ENCODE results near the gene SLC25A13.

The SLC25A13 gene

DNA sequence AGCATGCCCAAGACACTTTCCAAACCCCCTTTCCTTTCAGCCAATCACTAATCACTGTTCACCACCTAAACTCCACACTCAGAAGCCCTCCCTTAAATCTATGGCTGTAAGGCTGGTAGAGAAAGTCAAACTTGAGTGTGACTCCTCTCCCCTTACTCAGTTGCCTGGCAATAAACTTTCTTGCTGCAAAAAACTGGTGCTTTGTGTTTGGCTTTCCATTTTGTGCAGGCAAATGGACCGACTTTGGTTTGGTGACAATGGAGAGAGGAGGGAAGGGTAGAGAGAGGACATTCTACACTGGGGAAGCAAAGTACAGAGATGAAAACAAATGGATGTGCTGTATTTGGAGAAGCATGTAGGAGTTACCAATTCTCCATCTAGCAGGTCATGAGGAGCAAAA lies 84.9 kb downstream of the SLC25A13 start:
- no peak for DNase-seq

DNA sequence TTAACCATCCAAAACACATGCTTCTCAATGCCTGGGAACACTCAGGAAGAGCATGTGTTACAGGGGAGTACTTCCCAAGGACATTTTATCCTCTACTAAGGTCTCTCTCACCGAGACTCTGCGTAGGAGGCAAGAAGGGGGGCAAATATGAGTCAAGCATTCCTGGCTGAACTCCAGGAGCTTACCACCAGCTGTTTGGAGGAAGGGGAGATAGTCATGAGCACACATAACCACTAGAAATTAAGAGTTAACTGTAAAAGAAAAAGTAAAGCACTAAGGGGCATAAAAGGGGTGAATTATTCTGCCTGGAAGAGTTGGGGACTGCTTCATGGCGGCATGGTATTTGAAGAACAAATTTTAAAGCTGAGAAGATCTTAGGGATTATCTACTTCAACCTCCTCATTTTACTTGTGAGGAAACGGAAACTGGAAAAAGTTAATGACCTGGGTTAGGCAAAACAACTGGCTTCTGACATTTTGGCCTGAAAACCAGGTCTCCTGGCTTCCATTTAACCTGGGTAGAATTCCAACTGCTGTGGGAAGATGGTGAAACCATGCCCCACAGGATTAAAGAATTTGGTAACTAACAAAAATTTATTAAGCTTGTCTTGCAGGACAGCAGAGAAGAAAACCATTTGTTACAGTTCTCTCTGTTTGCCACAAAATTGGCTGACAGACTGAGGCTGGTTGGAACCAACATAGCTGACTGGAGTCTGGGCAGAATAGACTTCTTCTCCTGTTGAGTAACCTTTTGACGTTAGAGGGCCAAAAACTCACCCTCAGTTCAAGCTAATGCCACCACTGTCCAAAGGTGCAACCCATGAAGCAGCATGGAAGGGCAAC lies 85.5 kb downstream of the SLC25A13 start:
- peak in 1 of 2 donors; percentile 85 for DNase-seq

DNA sequence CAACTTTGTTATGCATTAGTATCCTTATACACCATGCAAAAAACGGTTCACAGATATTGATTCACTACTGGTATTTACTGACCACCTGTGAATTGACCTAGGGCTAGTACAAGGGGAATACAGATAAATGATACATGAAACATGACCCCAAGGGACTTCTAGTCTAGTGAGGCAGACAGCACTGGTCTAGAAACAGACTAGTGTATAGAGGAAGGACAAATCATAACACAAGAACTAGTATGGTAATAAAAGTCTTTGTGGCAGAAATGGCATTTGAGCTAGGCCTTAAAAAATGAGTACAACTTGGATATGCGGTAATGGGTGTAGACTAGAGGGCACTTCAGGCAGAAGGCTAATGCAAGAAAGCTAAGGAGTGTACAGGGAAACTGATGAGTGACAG lies 86.6 kb downstream of the SLC25A13 start:
- DNase-seq: no peak

DNA sequence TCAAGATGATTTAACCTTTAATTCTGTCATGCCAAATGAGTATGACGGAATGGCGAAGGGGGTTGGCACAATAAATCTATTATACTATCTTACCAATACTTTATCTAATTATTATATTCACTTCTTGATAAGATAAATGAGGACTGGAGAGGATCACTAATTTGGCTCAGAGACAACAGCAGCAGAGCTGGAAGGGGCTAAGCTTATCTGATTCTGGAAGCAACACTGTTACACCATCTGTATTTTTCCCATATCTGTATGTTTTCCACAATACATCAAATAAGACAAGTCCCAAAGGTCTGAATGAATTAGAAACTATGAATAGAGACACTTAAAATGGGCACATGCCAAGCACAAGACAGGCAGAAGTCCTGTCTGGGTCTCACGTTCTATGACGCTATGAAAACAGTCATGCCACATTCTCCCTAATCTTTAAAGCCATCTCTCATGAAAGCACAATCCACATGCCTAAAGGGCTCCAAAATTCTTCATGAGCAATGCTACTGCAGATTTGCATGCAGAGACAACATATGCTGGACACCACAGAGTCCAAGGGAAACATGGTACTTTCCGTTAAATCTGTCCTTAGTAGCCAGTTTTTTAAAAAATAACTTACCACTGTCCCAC lies 88.3 kb downstream of the SLC25A13 start:
- no peak for DNase-seq

DNA sequence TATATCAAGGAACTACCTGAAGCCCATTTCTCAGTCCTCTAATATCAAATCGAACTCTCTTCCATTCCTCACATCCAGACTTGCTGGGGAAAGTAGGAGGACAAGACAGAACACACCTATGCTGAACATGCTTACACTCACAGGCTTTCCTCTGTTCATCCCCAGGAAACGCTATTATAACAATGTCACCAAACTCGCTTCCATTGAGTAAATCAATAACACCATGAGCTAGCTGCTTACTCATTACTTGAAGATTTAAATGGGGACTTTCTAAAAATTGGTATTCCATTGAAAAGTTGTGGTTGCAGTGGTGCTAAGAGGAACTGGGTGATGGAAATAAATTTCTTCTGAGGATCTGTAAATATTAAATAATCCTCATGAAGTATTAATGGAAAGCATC lies 88.8 kb downstream of the SLC25A13 start:
- no peak for DNase-seq

DNA sequence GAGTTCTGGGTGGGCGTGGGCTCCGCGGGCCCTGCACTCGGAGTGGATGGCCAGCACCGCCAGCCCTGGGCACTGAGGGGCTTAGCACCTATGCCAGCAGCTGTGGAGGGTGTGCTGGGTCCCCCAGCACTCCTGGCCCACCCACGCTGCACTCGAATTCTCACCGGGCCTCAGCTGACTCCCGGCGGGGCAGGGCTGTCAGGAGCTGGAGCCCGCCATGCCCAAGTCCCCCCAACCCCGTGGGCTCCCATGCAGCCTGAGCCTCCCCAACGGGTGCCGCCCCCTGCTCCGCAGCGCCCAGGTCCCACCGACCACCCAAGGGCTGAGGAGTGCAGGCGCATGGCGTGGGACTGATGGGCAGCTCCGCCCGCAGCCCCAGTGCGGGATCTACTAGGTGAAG lies 93.1 kb downstream of the SLC25A13 start:
- DNase-seq: no peak

DNA sequence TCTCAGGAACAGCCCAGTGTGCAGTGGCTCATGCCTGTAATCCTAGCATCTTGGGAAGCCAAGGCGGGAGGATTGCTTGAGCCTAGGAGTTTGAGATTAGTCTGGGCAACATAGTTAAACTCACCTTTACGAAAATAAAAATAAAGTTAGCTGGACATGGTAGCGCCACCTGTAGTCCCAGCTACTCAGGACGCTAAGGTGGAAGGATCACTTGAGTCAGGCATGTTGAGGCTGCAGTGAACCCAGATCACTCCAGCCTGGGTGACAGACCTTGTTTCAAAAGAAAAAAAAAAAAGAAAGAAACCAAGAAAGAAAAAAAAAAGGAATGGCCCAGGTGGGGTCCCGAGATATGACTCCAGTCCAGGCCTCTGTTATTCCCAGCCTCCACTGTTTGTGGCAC lies 96.6 kb downstream of the SLC25A13 start:
- DNase-seq: no peak

DNA sequence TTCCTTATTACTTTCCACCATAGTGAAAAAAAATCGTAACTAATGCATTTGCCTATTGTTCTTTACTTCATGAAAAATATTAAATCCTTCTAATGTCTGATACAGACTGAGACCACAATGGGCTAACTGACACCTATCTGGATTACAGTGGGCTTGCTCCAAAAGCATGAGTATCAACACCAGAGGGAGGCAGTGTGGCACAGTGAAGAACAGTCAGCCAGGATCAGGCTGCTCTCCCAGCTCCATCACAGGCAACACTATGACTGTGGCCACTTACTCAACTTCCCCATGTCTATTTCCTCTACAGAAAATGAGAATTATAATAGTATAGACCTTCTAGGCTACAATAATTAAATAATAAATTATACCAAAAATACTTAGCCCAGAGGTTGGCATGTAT lies 97.2 kb downstream of the SLC25A13 start:
- peak in 1 of 2 donors; percentile 56 for DNase-seq

DNA sequence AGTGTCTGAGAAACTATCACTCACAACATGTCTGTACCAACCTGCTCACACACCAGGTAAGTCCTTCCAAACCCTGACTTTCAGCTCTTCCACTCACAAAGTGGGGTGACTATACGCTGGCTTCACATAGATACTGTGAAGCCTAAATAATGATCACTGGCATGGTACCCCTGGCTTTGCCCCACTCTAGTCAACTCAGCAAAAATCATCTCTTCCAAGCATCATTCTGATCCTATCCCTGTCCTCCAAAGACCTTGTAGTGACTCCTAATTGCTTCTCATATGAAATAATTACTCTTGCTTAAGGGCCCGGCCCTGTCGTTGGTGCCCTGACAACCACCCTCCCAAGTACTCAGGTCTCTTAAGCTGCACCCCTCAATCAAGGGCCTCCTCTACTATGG lies 97.8 kb downstream of the SLC25A13 start:
- no peak for DNase-seq

DNA sequence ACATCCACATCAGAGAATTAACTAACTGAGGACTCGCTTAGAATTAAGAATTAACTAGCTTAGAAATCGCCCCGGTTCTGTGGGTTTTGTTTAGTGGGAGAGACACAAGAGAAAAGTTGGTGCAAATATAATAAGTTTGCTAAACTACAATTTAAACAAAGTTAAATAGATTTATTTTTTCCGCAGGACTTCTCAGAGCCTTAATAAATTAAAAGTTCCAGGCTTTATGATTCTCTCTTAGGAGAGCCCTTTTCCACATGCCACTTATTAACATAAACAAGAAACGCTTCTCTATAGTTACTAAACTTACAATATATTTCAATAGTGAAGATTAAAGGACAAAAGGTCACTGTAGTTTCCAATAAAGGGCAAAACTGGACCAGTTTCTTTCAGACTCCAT lies 100.0 kb downstream of the SLC25A13 start:
- no peak for DNase-seq

DNA sequence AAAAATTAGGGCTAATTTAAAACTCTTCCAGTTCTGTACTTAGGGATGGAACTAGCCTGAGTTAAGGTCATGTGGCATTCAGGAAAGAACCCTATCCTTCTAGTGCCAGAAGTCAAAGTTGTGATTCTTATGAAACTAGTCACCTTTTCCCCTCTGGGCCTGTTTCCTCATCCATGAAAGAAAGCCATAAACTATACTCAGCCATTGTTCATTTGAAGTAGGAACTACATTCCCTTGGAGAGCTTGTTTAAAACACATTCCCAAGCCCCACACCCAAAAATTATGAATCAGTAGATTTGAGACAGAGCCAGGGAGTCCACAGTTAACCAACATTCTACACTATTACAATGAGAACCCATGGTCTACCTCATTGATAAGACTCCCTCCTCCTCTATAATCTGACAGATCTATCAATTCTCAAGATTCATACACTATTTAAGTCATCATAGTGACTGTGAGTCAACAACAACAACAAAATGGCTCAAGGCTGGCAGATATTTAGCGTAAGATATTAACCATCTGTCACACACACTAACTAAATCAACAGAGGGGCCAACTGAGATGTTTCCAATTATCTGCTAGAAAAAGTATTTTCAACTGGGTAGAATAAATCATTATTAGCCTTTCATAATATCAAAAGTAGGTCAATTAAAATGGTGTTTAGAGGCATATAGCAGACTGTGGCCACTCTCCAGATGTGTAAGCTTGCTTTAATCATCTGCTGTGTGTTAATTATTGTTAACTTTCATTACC lies 102.3 kb downstream of the SLC25A13 start:
- no peak for DNase-seq

DNA sequence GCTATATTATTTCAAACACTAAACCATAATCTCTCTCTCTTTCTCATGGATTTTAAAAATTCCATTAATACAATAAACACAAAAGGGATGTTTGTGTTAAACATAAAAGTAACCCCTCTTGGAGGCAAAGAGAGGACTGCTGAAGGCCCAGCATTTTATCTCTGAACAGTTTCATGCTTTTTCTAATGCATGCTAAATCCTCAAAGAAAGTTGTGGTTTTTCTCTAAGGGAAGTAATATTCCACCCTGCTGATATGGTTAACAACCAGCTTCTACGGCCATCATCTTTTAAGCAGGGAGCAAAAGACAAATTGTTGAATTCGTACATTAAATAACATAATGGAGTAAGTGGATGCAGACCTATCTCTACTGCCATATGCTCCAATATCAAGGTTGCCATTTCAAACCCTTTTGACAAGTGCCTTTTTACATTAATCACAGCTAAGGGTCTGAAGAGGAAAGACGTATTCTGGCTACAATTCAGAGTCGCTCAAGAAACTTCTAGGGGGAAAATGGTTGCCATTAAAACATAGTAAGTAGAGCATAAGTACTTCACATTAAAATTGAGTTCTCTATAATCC lies 103.1 kb downstream of the SLC25A13 start:
- no peak for DNase-seq

DNA sequence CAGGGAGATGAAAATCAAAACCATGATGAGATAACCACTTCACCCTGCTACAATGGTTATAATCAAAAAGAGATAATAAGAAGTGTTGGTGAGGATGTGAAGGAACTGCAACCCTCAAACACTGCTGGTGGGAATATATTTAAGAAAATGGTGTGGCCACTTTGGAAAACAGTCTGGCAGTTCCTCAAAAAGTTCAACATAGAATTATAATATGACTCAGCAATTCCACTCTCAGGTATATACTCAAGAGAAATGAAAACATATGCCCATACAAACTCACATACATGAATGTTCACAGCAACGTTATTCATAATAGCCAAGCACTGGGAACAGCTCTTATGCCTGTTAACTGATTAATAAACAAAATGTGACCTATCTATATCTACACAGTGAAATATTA lies 104.8 kb downstream of the SLC25A13 start:
- no peak for DNase-seq

DNA sequence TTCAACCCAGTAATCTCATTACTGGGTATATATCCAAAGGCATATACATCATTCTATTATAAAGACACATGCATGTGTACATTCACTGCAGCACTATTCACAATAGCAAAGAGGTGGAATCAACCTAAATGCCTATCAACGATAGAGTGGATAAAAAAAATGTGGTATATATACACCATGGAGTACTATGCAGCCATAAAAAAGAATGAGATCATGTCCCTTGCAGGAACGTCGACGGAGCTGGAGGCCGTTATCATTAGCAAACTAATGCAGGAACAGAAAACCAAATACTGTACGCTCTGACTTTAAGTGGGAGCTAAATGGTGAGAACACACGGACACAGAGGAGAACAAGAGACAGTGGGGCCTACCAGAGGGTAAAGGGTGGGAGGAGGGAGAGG lies 105.5 kb downstream of the SLC25A13 start:
- DNase-seq: no peak

DNA sequence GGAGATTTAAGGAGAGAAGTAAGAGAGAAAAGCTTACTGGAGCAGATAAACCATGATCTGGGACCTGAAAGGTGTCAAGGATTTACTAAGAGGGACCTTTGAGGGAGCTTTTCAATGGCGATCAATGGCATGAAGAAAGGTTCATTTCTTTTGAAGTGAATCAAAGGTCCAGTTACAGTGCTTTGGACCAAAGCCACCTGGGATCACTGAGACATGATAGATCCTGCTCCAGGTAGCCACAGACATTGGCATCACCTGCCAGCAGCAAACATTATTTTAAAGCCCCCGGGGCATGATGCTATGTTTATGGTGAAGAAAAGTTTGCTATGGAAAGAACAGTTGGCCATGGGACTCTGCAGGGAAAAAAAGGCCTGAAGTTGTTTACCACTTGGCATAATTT lies 109.4 kb downstream of the SLC25A13 start:
- DNase-seq: no peak

DNA sequence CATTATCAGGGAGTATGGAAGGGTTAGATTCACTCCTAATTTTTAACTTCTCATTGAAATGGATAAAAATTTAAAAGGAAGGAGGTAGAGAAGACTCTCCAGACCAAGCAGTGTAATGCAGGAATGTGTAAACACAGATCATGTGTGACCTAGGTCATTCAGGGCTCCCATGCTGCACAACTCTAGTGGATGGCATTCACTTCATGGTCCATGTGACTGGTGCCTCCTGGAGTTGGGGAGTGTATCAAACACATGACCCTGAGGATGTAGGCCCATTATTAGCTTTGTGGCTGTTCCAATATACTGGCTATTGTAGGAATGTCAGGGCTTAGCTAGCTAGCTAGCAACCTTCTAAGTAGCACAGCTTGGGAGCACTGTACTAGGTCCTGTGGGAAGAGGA lies 109.9 kb downstream of the SLC25A13 start:
- no peak for DNase-seq

DNA sequence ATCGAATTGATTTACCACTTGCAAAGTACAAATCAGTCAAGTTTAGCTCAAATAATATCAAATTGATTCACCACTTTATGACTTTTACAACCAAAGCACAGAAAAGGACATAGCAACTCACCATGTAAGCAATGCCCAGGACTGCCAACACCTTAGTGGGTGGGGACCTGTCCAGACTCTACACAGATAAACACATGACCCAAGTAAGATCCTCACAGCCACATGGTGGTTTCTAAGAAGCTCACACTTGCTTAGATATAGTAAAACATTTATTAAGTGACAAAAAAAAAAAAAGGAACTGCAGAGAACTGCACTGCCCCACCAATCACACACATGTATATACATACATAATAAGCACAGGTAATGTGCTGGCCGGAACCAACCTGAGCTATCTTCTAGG lies 116.2 kb downstream of the SLC25A13 start:
- DNase-seq: no peak

DNA sequence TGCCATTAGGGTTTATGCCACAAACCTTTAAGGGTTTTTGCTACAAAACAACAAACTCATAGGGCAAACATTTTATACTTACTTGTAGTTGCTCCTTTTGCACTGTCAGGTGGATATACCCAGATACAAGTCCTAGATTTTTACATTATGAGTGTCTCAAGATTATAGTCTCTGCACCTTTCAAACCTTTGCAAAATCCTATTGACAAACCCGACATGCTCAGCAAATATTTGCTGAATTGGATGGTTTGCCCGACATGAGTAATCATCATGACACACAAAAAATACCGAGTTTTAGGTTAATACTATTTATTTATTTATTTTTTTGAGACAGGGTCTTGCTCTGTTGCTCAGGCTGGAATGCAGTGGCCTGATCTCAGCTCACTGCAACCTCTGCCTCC lies 117.3 kb downstream of the SLC25A13 start:
- DNase-seq: no peak

DNA sequence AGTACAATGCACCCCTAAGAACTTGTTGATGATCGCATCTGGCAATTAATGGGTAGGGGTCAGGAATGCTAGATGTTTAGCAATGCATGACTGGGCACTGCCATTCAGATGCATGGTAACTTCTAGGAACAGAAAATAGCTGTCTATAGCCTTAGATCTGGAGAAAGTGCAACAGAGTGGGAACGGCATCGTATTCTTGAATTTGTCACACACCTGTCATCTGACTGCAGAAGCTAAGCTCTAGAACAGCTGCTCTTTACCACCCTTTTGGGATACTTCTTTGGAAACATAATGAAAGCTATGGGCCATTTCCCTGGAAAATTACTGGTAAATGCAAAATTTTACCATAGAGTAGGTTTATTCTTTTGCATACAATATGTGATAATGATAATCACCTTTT lies 118.1 kb downstream of the SLC25A13 start:
- no peak for DNase-seq

DNA sequence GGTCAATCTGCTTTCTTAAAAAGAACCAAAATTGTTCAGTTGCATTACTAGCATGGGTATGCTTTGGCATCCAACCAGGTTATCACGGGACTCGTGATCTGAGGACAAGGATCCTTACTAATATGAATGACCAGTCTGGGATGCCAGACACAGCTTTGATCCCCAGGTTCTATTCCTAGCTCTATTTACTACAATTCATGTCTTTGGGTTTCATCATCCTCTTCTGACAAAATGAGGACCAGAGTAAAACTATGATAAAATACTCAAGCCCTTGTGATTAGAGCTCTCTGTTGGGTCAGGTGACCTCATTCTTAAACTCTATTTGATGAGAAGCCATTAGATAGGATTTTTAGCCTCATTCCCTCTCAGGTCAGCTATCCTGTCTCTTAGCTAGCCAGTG lies 119.8 kb downstream of the SLC25A13 start:
- no peak for DNase-seq

DNA sequence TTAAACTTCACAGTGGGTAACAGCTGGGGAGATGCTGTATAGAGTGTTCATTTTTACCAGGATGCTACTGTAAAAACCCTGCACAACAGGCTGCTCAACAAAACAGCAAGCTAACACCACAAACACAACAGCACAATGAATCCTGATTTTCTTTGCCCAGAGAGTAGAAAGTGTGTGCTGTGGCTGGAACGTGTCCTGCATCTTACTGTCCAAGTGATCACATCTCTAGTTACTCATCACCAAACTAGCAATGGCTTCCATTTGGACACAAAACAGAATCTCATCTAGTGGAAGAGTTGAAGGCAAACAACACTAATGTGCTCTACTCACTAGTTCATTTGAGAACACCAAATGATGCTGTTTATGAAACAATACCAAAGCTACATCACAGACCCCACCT lies 121.2 kb downstream of the SLC25A13 start:
- DNase-seq: no peak

DNA sequence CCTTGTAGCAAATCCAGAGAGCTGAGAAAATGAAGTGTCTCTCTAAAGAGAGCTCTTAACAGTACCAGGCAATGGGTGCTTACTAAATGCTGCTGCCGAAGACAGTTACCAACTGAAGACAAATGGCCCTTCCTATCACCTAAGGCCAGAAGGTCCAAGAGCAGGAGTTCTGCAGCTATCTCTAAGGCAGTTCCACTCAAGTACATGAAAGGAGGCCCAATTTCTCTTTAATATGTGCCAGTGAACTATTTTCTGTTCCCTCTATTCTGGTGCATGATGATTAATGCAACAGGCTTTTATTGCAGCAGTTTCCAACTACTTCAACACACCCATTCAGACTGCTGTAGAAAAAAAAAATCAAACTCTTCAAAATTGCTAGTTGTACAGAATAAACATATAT lies 122.5 kb downstream of the SLC25A13 start:
- no peak for DNase-seq

DNA sequence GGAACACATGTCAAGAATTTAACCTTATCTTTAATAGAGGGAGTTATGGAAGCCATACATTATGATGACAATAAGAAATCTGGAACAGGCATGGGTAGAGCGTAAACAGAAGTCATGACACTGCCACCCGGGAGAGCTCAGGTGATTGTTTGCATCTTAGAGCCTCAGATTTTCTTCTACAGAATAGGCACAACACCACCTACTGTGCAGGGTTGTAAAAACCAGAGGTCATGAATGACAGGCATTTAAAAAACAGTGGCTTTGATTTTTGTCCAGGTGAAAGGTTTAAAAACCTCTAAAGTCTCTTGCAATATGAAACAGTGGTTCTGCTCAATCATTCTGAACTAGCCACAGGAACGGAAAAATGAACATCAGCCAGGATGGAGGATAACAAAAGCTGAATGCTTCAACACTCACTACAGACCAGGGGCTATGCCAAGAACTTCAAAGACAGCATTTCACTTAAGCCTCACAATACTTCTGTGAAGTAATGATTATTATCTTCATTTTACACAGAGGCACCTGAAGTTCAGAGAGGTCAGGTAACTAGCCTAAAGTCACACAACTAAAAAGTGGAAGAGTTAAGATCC lies 123.8 kb downstream of the SLC25A13 start:
- DNase-seq: no peak
